Measurements from ENCODE around the gene SEMA6A. TPM values are rescaled to one million over a fixed set of nuclear protein-coding genes. Genes with fewer than 3 reads are reported as not detected.

Gene SEMA6A
- total and polyA plus RNA-seq, 10 of the 15 experiments (the other 5 are each of a cell fraction or from before 2014, with no cell fraction given) = 0.16 to 10.2 (median 1.1) TPM

DNA sequence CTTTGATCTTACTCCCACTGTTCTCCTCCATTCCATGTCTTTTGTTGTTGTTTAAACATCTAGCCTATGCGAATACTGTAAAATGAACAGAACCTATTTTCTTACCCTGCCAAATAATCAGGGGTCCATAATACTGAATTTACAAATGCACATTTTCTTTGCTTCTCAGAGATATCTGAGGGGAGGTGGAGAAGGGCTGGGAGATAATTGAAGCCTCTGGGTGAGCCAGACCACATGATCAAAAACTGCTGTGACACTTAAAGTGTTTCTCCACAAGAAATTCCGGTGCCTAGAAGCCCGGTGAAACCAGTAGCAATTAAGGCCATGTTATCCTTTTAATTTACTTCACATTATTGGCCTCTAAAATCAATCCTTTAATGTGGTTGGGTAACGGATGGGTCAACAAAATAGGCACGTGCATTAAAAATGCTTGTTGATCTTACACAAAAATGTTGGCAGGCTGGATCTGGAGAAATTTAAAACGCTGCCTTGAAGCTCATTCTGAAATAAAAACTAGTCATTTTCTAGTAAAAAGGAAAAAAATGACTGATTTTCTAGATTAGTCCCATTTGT is 10.8 kb downstream of the SEMA6A start (continued):
- TF ChIP-seq, protein P1, sequence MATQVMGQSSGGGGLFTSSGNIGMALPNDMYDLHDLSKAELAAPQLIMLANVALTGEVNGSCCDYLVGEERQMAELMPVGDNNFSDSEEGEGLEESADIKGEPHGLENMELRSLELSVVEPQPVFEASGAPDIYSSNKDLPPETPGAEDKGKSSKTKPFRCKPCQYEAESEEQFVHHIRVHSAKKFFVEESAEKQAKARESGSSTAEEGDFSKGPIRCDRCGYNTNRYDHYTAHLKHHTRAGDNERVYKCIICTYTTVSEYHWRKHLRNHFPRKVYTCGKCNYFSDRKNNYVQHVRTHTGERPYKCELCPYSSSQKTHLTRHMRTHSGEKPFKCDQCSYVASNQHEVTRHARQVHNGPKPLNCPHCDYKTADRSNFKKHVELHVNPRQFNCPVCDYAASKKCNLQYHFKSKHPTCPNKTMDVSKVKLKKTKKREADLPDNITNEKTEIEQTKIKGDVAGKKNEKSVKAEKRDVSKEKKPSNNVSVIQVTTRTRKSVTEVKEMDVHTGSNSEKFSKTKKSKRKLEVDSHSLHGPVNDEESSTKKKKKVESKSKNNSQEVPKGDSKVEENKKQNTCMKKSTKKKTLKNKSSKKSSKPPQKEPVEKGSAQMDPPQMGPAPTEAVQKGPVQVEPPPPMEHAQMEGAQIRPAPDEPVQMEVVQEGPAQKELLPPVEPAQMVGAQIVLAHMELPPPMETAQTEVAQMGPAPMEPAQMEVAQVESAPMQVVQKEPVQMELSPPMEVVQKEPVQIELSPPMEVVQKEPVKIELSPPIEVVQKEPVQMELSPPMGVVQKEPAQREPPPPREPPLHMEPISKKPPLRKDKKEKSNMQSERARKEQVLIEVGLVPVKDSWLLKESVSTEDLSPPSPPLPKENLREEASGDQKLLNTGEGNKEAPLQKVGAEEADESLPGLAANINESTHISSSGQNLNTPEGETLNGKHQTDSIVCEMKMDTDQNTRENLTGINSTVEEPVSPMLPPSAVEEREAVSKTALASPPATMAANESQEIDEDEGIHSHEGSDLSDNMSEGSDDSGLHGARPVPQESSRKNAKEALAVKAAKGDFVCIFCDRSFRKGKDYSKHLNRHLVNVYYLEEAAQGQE (IDR thresholded peaks at IDR 0.05; ENCODE audit: low read depth, low read length) = no peak
- TF ChIP-seq HDAC6 (IDR thresholded peaks at IDR 0.05; ENCODE audit: unreplicated experiment) (no peak), MYC (IDR thresholded peaks at IDR 0.05; ENCODE audit: insufficient read depth, insufficient read length, insufficient replicate concordance, low read length, severe bottlenecking) (no peak)

DNA sequence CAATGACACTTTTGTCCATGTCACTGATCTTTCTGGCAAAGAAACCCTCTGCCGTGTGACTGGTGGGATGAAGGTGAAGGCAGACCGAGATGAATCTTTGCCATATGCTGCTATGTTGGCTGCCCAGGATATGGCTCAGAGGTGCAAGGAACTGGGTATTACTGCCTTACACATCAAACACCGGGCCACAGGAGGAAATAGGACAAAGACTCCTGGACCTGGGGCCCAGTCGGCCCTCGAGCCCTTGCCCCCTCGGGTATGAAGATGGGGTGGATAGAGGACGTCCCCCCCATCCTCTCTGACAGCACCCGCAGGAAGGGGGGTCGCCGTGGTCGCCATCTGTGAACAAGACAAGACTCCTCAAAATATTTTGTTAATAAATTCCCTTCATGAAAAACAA is 12.0 kb downstream of the SEMA6A start:
- Histone ChIP-seq H2AFZ (ENCODE audit: control insufficient read depth, low read depth, low read length) (no peak overlapping the region), H3K27me3 (replicated peaks in 1 of 2; ENCODE audit: control insufficient read depth in 2 of 2, insufficient read depth in 2 of 2, low read length in 1 of 2) (no peaks in the 10 kb centered on the region), H3K36me3 (ENCODE audit: control insufficient read depth in 2 of 2, insufficient read depth in 2 of 2, low read length in 1 of 2) (no peaks in the 10 kb centered on the region), H3K4me2 (ENCODE audit: control insufficient read depth, insufficient read depth) (no peak overlapping the region), H3K4me3 (no peak overlapping the region), H3K79me2 (ENCODE audit: control insufficient read depth, insufficient read depth, low read length) (no peaks in the 10 kb centered on the region; the same call in 1 of the 2 replicates), H4K20me1 (ENCODE audit: control insufficient read depth, insufficient read depth) (no peaks in the 10 kb centered on the region), H3K4me1 (ENCODE audit: control insufficient read depth, insufficient read depth, low read length) (no peaks in the 10 kb centered on the region), H3K9me3 (replicated peaks; ENCODE audit: control insufficient read depth, insufficient read depth, low read length) (no peaks in the 10 kb centered on the region), H3K9ac (ENCODE audit: control insufficient read depth, insufficient read depth, low read length) (no peak overlapping the region), H3K27ac (ENCODE audit: control insufficient read depth, insufficient read depth) (no peak overlapping the region)
- ChIA-PET CTCF (interaction anchor here (1.5 kb wide), 1 partner anchor 426 kb away, joined by 4 read pairs; no protein-coding TSS in a partner anchor), SMC1A (ENCODE audit: uncharacterized antibody, unreplicated experiment) (interaction anchor here (1.0 to 2.9 kb wide), 4 partner anchors 9 to 367 kb away, joined by 4 to 26 read pairs (median 6); partner anchors contain the start of gene SEMA6A), POLR2A (no interaction called here), RAD21 (ENCODE audit: unreplicated experiment) (interaction anchor here (0.6 to 2.1 kb wide), 4 partner anchors 9 to 426 kb away, joined by 3 to 5 read pairs (median 4); no protein-coding TSS in a partner anchor)
- no TSS peak for BruUV-seq (replicated peaks)
- DNase-seq (ENCODE audit: low read depth, low spot score) (no peak), ATAC-seq (no peak), FAIRE-seq (no peak)
- intact Hi-C loops (cut with micrococcal nuclease; ENCODE audit: unreplicated experiment) (no loop called here), in situ Hi-C loops (cut with MboI) (loop anchor here (25.0 kb wide), 1 partner anchor 425 kb away; no protein-coding TSS in a partner anchor)
- 67% methylated on average over 11 of the region's 11 CpGs for WGBS (ENCODE audit: insufficient coverage, insufficient replicate concordance, low lambda C conversion rate, missing lambda C conversion rate)
- TF ChIP-seq, protein P2, sequence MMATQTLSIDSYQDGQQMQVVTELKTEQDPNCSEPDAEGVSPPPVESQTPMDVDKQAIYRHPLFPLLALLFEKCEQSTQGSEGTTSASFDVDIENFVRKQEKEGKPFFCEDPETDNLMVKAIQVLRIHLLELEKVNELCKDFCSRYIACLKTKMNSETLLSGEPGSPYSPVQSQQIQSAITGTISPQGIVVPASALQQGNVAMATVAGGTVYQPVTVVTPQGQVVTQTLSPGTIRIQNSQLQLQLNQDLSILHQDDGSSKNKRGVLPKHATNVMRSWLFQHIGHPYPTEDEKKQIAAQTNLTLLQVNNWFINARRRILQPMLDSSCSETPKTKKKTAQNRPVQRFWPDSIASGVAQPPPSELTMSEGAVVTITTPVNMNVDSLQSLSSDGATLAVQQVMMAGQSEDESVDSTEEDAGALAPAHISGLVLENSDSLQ (IDR thresholded peaks at IDR 0.05) = no peak
- TF ChIP-seq EED (IDR thresholded peaks at IDR 0.05; ENCODE audit: low read depth) (no peak), KAT2A (conservative IDR thresholded peaks at IDR 0.05; ENCODE audit: control insufficient read depth, low read depth, low read length) (no peak), ESRRA (IDR thresholded peaks at IDR 0.05; ENCODE audit: low read length) (no peak), ATF2 (IDR thresholded peaks at IDR 0.05; ENCODE audit: low read length) (no peak), POU2F2 (IDR thresholded peaks at IDR 0.05; ENCODE audit: borderline replicate concordance, low read depth, low read length) (no peak), MLLT1 (IDR thresholded peaks at IDR 0.05) (no peak), LARP7 (IDR thresholded peaks at IDR 0.05) (no peak), BCL11A (IDR thresholded peaks at IDR 0.05; ENCODE audit: low read depth, low read length) (no peak), SIN3A (IDR thresholded peaks at IDR 0.05; ENCODE audit: low read depth, low read length) (no peak)
- TF ChIP-seq, protein P3, sequence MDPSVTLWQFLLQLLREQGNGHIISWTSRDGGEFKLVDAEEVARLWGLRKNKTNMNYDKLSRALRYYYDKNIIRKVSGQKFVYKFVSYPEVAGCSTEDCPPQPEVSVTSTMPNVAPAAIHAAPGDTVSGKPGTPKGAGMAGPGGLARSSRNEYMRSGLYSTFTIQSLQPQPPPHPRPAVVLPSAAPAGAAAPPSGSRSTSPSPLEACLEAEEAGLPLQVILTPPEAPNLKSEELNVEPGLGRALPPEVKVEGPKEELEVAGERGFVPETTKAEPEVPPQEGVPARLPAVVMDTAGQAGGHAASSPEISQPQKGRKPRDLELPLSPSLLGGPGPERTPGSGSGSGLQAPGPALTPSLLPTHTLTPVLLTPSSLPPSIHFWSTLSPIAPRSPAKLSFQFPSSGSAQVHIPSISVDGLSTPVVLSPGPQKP (IDR thresholded peaks at IDR 0.05; ENCODE audit: low read depth, low read length) = no peak
